Activated CD4-positive, alpha-beta T cell treated with anti-CD3 and anti-CD28 coated beads, Interleukin-2, amount 50 U/mL, for 16 hours (primary cell): ENCODE measurements around the gene TTC39B.
A peak's percentile ranks its signal among the peaks of the same experiment; 100 is the strongest.

Source experiments
- DNase-seq: peaks from one replicate; pipeline ENCODE4 v3.0.0-alpha.2; 2020

Gene TTC39B

GRCh38 chr9:15160673-15161072, 146.3 kb downstream of the TTC39B start:
- no peak for DNase-seq

- DNase-seq: no peak
These were observed 149.0 kb downstream of the TTC39B start for GRCh38 chr9:15158064-15158463.

GRCh38 chr9:15157381-15157780, 149.6 kb downstream of the TTC39B start:
- no peak for DNase-seq

- no peak for DNase-seq
These were observed 150.8 kb downstream of the TTC39B start for GRCh38 chr9:15156241-15156640.

- DNase-seq: no peak
These were observed 151.2 kb downstream of the TTC39B start for GRCh38 chr9:15155826-15156225.

- DNase-seq: no peak
These were observed 151.7 kb downstream of the TTC39B start for GRCh38 chr9:15155323-15155722.

- DNase-seq: no peak
These were observed 152.3 kb downstream of the TTC39B start for GRCh38 chr9:15154677-15155076.

- DNase-seq: no peak
These were observed 153.1 kb downstream of the TTC39B start for GRCh38 chr9:15153961-15154360.

- DNase-seq: no peak
These were observed 156.1 kb downstream of the TTC39B start for GRCh38 chr9:15150939-15151338.

- DNase-seq: no peak
These were observed 157.6 kb downstream of the TTC39B start for GRCh38 chr9:15149450-15149849.

- no peak for DNase-seq
These were observed 160.7 kb downstream of the TTC39B start for GRCh38 chr9:15146268-15146700.

GRCh38 chr9:15144622-15145061, 162.4 kb downstream of the TTC39B start:
- DNase-seq: no peak

- peak; percentile 37 for DNase-seq
These were observed 164.0 kb downstream of the TTC39B start for GRCh38 chr9:15142878-15143534.

- no peak for DNase-seq
These were observed 167.0 kb downstream of the TTC39B start for GRCh38 chr9:15140051-15140450.

GRCh38 chr9:15139469-15139868, 167.5 kb downstream of the TTC39B start:
- no peak for DNase-seq

- no peak for DNase-seq
These were observed 168.7 kb downstream of the TTC39B start for GRCh38 chr9:15138357-15138686.

- no peak for DNase-seq
These were observed 169.2 kb downstream of the TTC39B start for GRCh38 chr9:15137658-15138356.

- DNase-seq: no peak
These were observed 169.9 kb downstream of the TTC39B start for GRCh38 chr9:15137089-15137488.

GRCh38 chr9:15136646-15137045, 170.4 kb downstream of the TTC39B start:
- DNase-seq: peak; percentile 8

- DNase-seq: peak; percentile 58
These were observed 171.7 kb downstream of the TTC39B start for GRCh38 chr9:15135164-15135792.

GRCh38 chr9:15133488-15133887, 173.5 kb downstream of the TTC39B start:
- no peak for DNase-seq

- no peak for DNase-seq
These were observed 174.9 kb downstream of the TTC39B start for GRCh38 chr9:15132091-15132490.

GRCh38 chr9:15131094-15131493, 175.9 kb downstream of the TTC39B start:
- no peak for DNase-seq

- no peak for DNase-seq
These were observed 179.2 kb downstream of the TTC39B start for GRCh38 chr9:15127831-15128230.
